ENCODE data around the gene CAD. TPM values are rescaled to one million over a fixed set of nuclear protein-coding genes. Genes with fewer than 3 reads are reported as not detected.

CAD gene
- total RNA-seq, 2 donors from 2014 or later = 18.4 to 36.9 TPM

GRCh38 chr2:27238976-27239375, 21.8 kb downstream of the CAD start:
- intact Hi-C loops (cut with DNase I) = no loop called here
- DNase-seq (no peak), ATAC-seq (no peak)
- Histone ChIP-seq H3K27me3 (no peaks in the 10 kb centered on the region), H3K4me1 (no peaks in the 10 kb centered on the region), H3K27ac (no peak overlapping the region), H3K9me3 (no peaks in the 10 kb centered on the region), H3K4me3 (no peak overlapping the region), H3K36me3 (replicated peaks in 1 of 2; ENCODE audit: insufficient read depth in 1 of 2, low read depth in 2 of 2) (peaks cover 18 to 51% of the 10 kb centered on the region in 2 donors)
- no peak for TF ChIP-seq POLR2A (IDR thresholded peaks at IDR 0.05)
- TF ChIP-seq, protein P1, sequence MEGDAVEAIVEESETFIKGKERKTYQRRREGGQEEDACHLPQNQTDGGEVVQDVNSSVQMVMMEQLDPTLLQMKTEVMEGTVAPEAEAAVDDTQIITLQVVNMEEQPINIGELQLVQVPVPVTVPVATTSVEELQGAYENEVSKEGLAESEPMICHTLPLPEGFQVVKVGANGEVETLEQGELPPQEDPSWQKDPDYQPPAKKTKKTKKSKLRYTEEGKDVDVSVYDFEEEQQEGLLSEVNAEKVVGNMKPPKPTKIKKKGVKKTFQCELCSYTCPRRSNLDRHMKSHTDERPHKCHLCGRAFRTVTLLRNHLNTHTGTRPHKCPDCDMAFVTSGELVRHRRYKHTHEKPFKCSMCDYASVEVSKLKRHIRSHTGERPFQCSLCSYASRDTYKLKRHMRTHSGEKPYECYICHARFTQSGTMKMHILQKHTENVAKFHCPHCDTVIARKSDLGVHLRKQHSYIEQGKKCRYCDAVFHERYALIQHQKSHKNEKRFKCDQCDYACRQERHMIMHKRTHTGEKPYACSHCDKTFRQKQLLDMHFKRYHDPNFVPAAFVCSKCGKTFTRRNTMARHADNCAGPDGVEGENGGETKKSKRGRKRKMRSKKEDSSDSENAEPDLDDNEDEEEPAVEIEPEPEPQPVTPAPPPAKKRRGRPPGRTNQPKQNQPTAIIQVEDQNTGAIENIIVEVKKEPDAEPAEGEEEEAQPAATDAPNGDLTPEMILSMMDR (IDR thresholded peaks at IDR 0.05) = no peak
- WGBS, 2 donors = 90 to 100% methylated on average over 1 to 8 of the region's 8 CpGs

GRCh38 chr2:27240406-27240805, 23.2 kb downstream of the CAD start:
- TF ChIP-seq POLR2A (IDR thresholded peaks at IDR 0.05) = no peak
- TF ChIP-seq, protein P1 (IDR thresholded peaks at IDR 0.05) = no peak
- peaks cover 13 to 42% of the 10 kb centered on the region in 2 donors for H3K36me3 ChIP-seq (replicated peaks in 1 of 2; ENCODE audit: insufficient read depth in 1 of 2, low read depth in 2 of 2)
- WGBS, 2 donors = 87 to 91% methylated on average over 8 to 9 of the region's 9 CpGs

GRCh38 chr2:27241761-27242613, 24.8 kb downstream of the CAD start:
- DNase-seq = no peak
- no peaks in the 10 kb centered on the region for H3K4me1 ChIP-seq
- TF ChIP-seq POLR2A (IDR thresholded peaks at IDR 0.05) = no peak
- TF ChIP-seq, protein P1 (IDR thresholded peaks at IDR 0.05) = no peak
- WGBS, 2 donors = 78 to 85% methylated on average over 12 to 22 of the region's 24 CpGs
- no peaks in the 10 kb centered on the region for H3K9me3 ChIP-seq
- ATAC-seq = no peak
- H3K4me3 ChIP-seq = no peak overlapping the region
- no peaks in the 10 kb centered on the region for H3K27me3 ChIP-seq
- H3K36me3 ChIP-seq (replicated peaks in 1 of 2; ENCODE audit: insufficient read depth in 1 of 2, low read depth in 2 of 2) = peaks cover 12 to 33% of the 10 kb centered on the region in 2 donors
- intact Hi-C loops (cut with DNase I) = no loop called here
- no peak overlapping the region for H3K27ac ChIP-seq

More at GRCh38 chr2:27240406-27240805, 23.2 kb downstream of the CAD start:
- Histone ChIP-seq H3K9me3 (no peaks in the 10 kb centered on the region), H3K4me1 (no peaks in the 10 kb centered on the region), H3K27me3 (no peaks in the 10 kb centered on the region), H3K4me3 (no peak overlapping the region), H3K27ac (no peak overlapping the region)
- no peak for ATAC-seq
- intact Hi-C loops (cut with DNase I) = no loop called here
- DNase-seq = no peak

DNA sequence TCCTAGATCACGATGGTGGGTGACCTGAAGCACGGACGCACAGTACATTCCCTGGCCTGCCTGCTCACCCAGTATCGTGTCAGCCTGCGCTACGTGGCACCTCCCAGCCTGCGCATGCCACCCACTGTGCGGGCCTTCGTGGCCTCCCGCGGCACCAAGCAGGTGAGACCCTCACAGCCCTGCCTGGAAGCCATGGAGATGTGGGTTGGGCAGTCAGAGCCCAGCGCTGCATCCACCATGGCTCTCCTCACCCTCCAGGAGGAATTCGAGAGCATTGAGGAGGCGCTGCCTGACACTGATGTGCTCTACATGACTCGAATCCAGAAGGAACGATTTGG, 25.4 kb downstream of the CAD start:
- Histone ChIP-seq H3K27ac (no peak overlapping the region), H3K4me3 (no peak overlapping the region), H3K27me3 (no peaks in the 10 kb centered on the region), H3K36me3 (replicated peaks in 1 of 2; ENCODE audit: insufficient read depth in 1 of 2, low read depth in 2 of 2) (peaks cover 12 to 33% of the 10 kb centered on the region in 2 donors), H3K4me1 (no peaks in the 10 kb centered on the region), H3K9me3 (no peaks in the 10 kb centered on the region)
- TF ChIP-seq POLR2A (IDR thresholded peaks at IDR 0.05) = no peak
- TF ChIP-seq, protein P1 (IDR thresholded peaks at IDR 0.05) = no peak
- intact Hi-C loops (cut with DNase I) = no loop called here
- ATAC-seq = no peak
- DNase-seq = no peak
- WGBS, 2 donors = 80 to 97% methylated on average over 1 to 16 of the region's 16 CpGs
